ENCODE results near the gene CTXN1. TPM values are rescaled to one million over a fixed set of nuclear protein-coding genes. Genes with fewer than 3 reads are reported as not detected.
A peak's percentile ranks its signal among the peaks of the same experiment; 100 is the strongest.

Gene CTXN1
- total RNA-seq, 3 donors from 2014 or later (not counting 1 experiment from before 2014, with no cell fraction given): 0.39 TPM; not detected in 2

- intact Hi-C loops (cut with micrococcal nuclease): no loop called here
- H3K36me3 ChIP-seq (ENCODE audit: control insufficient read depth, insufficient read depth, low read length): peaks cover 41% of the 10 kb centered on the region
- no peaks in the 10 kb centered on the region for H3K27me3 ChIP-seq (ENCODE audit: control insufficient read depth, insufficient read depth, low read length)
- WGBS (ENCODE audit: insufficient coverage): 90% methylated on average over 19 of the region's 19 CpGs
- TF ChIP-seq CTCF (IDR thresholded peaks at IDR 0.05): no peak
- no peak overlapping the region for H3K27ac Mint-ChIP-seq
- H3K9me3 Mint-ChIP-seq: no peaks in the 10 kb centered on the region
- DNase-seq (peak in 1 of 2 donors; percentile 5), ATAC-seq (no peak)
- H3K4me3 Mint-ChIP-seq: no peak overlapping the region
- no peak overlapping the region for H3K4me3 ChIP-seq (ENCODE audit: low read length)
- peaks cover 11 to 42% of the 10 kb centered on the region in 2 donors for H3K4me1 Mint-ChIP-seq
- H3K9me3 ChIP-seq (ENCODE audit: control insufficient read depth, insufficient read depth, low read length): no peaks in the 10 kb centered on the region
- no peak overlapping the region for H3K27ac ChIP-seq (ENCODE audit: low read length)
- H3K4me1 ChIP-seq (ENCODE audit: control insufficient read depth, insufficient read depth, low read length): peaks cover 23% of the 10 kb centered on the region
- no peaks in the 10 kb centered on the region for H3K36me3 Mint-ChIP-seq
- peaks cover 0 to 3% of the 10 kb centered on the region in 2 donors for H3K27me3 Mint-ChIP-seq (ENCODE audit: low read depth in 2 of 2)
These were observed 17.0 kb downstream of the CTXN1 start for GRCh38 chr19:7908742-7909461.

- no peak overlapping the region for H3K4me3 Mint-ChIP-seq
- 87% methylated on average over 14 of the region's 14 CpGs for whole genome bisulfite sequencing (ENCODE audit: insufficient coverage)
These were observed 17.7 kb downstream of the CTXN1 start for GRCh38 chr19:7908078-7908699.

GRCh38 chr19:7907544-7907943 is 18.4 kb downstream of the CTXN1 start:
- Histone ChIP-seq H3K4me1 (ENCODE audit: control insufficient read depth, insufficient read depth, low read length) (peaks cover 30% of the 10 kb centered on the region), H3K36me3 (ENCODE audit: control insufficient read depth, insufficient read depth, low read length) (peaks cover 36% of the 10 kb centered on the region), H3K4me3 (ENCODE audit: low read length) (no peak overlapping the region), H3K9me3 (ENCODE audit: control insufficient read depth, insufficient read depth, low read length) (no peaks in the 10 kb centered on the region), H3K27me3 (ENCODE audit: control insufficient read depth, insufficient read depth, low read length) (no peaks in the 10 kb centered on the region), H3K27ac (ENCODE audit: low read length) (no peak overlapping the region)
- 90% methylated on average over 11 of the region's 11 CpGs for WGBS (ENCODE audit: insufficient coverage)
- H3K36me3 Mint-ChIP-seq: no peaks in the 10 kb centered on the region
- peaks cover 20 to 48% of the 10 kb centered on the region in 2 donors for H3K4me1 Mint-ChIP-seq
- ATAC-seq: no peak
- TF ChIP-seq CTCF (IDR thresholded peaks at IDR 0.05): no peak
- H3K9me3 Mint-ChIP-seq: no peaks in the 10 kb centered on the region
- intact Hi-C loops (cut with micrococcal nuclease): no loop called here
- H3K4me3 Mint-ChIP-seq: no peak overlapping the region
- H3K27me3 Mint-ChIP-seq (ENCODE audit: low read depth in 2 of 2): peaks cover 0 to 3% of the 10 kb centered on the region in 2 donors
- no peak for DNase-seq
- peak overlapping the region in 1 of 2 donors; percentile 69 for H3K27ac Mint-ChIP-seq

More at GRCh38 chr19:7908078-7908699, 17.7 kb downstream of the CTXN1 start:
- Histone ChIP-seq H3K4me3 (ENCODE audit: low read length) (no peak overlapping the region), H3K27me3 (ENCODE audit: control insufficient read depth, insufficient read depth, low read length) (no peaks in the 10 kb centered on the region), H3K27ac (ENCODE audit: low read length) (no peak overlapping the region), H3K9me3 (ENCODE audit: control insufficient read depth, insufficient read depth, low read length) (no peaks in the 10 kb centered on the region), H3K4me1 (ENCODE audit: control insufficient read depth, insufficient read depth, low read length) (peaks cover 24% of the 10 kb centered on the region), H3K36me3 (ENCODE audit: control insufficient read depth, insufficient read depth, low read length) (peaks cover 41% of the 10 kb centered on the region)
- no peaks in the 10 kb centered on the region for H3K36me3 Mint-ChIP-seq
- H3K9me3 Mint-ChIP-seq: no peaks in the 10 kb centered on the region
- no peak for DNase-seq
- intact Hi-C loops (cut with micrococcal nuclease): no loop called here
- peaks cover 0 to 5% of the 10 kb centered on the region in 2 donors for H3K27me3 Mint-ChIP-seq (ENCODE audit: low read depth in 2 of 2)
- TF ChIP-seq CTCF (IDR thresholded peaks at IDR 0.05): no peak
- ATAC-seq: no peak
- peak overlapping the region in 1 of 2 donors; percentile 69 for H3K27ac Mint-ChIP-seq
- H3K4me1 Mint-ChIP-seq: peaks cover 16 to 48% of the 10 kb centered on the region in 2 donors

Measured in natural killer cell (primary cell).